ENCODE data around the gene TSEN34.
"Not testable (repeated sequence)": the region's sequence is repeated elsewhere in the genome, so short reads cannot be mapped to it uniquely, and the experiment has no call there.

Gene TSEN34

GRCh38 chr19:54218960-54219661 lies 28.0 kb downstream of the TSEN34 start:
- in situ Hi-C loops (cut with HindIII; ENCODE audit: low sequenced_read_pairs): no loop called here
- TF ChIP-seq, protein P1, sequence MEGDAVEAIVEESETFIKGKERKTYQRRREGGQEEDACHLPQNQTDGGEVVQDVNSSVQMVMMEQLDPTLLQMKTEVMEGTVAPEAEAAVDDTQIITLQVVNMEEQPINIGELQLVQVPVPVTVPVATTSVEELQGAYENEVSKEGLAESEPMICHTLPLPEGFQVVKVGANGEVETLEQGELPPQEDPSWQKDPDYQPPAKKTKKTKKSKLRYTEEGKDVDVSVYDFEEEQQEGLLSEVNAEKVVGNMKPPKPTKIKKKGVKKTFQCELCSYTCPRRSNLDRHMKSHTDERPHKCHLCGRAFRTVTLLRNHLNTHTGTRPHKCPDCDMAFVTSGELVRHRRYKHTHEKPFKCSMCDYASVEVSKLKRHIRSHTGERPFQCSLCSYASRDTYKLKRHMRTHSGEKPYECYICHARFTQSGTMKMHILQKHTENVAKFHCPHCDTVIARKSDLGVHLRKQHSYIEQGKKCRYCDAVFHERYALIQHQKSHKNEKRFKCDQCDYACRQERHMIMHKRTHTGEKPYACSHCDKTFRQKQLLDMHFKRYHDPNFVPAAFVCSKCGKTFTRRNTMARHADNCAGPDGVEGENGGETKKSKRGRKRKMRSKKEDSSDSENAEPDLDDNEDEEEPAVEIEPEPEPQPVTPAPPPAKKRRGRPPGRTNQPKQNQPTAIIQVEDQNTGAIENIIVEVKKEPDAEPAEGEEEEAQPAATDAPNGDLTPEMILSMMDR (IDR thresholded peaks at IDR 0.05; ENCODE audit: low read depth, low read length, missing control alignments): no peak
- H3K4me3 ChIP-seq (ENCODE audit: low read depth, low read length): no peak overlapping the region
- DNase-seq (ENCODE audit: low read depth): no peak

- H3K4me3 ChIP-seq (ENCODE audit: low read depth, low read length); DNase-seq (ENCODE audit: low read depth); in situ Hi-C loops (cut with HindIII; ENCODE audit: low sequenced_read_pairs): not testable (repeated sequence)
Measured at GRCh38 chr19:54219702-54220101, 28.6 kb downstream of the TSEN34 start.

DNA sequence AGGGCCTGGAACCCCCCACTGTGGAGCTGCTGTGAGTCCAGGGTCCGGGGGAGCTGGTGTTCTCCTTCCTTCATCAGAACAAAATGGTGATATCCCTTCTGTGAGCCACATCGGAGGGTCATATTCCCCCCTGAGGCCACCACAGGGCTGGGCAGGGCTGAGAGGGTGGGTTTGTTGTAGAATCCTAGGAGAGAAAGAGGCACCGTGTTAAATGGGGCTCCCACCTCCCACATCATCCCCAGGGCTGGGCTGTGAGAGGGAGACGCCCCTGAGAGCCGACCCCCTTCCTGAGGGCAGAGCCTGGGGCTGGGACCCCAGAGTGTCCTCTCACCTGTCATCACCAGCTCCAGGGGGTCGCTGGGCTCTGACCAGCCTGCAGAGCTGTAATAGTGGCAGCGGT lies 30.8 kb downstream of the TSEN34 start:
- in situ Hi-C loops (cut with HindIII; ENCODE audit: low sequenced_read_pairs); H3K4me3 ChIP-seq (ENCODE audit: low read depth, low read length); DNase-seq (ENCODE audit: low read depth): not testable (repeated sequence)

- in situ Hi-C loops (cut with HindIII; ENCODE audit: low sequenced_read_pairs); DNase-seq (ENCODE audit: low read depth); H3K4me3 ChIP-seq (ENCODE audit: low read depth, low read length): not testable (repeated sequence)
Measured at GRCh38 chr19:54222474-54223276, 31.6 kb downstream of the TSEN34 start, which contains the start of gene LILRB3. TSS of gene LILRB3 (minus strand) at chr19:54223007. CDS start at chr19:54222976, 31 bp downstream.

GRCh38 chr19:54223277-54223936 lies 32.3 kb downstream of the TSEN34 start:
- DNase-seq (ENCODE audit: low read depth); in situ Hi-C loops (cut with HindIII; ENCODE audit: low sequenced_read_pairs); H3K4me3 ChIP-seq (ENCODE audit: low read depth, low read length): not testable (repeated sequence)

DNA sequence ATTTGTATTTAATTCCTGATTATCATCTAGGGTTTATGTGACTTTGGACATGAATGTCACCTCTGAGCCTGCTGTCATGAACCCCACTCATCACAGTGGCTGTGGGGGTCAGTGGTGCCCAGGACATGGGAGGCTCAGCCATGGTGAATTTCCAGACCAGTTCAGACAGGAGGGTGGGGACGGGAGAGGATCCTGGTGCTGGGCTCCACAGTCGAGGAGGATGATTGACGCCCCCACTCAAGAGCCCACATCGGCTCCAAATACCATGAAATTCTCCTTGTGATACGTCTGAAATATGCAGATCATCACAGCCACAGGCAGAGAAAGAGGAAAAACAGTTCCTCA lies 32.8 kb downstream of the TSEN34 start:
- H3K4me3 ChIP-seq (ENCODE audit: low read depth, low read length); in situ Hi-C loops (cut with HindIII; ENCODE audit: low sequenced_read_pairs); DNase-seq (ENCODE audit: low read depth): not testable (repeated sequence)

- H3K4me3 ChIP-seq (ENCODE audit: low read depth, low read length); DNase-seq (ENCODE audit: low read depth); in situ Hi-C loops (cut with HindIII; ENCODE audit: low sequenced_read_pairs): not testable (repeated sequence)
Measured at GRCh38 chr19:54224619-54225018, 33.5 kb downstream of the TSEN34 start.

DNA sequence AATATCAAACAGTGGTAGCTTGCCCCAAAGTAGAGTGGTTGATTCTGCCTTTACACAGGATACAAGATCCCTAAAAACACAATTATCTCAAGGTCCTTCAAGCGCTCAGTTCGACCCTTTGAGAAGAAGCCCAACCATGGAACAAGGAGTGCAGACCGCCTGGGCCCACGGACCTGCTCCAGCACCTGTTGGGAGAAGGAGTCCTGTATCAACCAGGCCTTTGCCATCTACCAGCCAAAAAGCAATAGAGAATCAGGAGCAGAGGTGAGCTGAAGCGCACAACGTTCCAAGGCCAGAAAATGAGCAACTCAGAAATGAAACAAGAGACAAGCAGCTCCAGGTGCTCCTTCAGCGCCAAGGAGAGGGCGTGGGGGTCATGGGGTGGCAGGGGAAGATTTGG lies 38.0 kb downstream of the TSEN34 start:
- TF ChIP-seq, protein P1 (IDR thresholded peaks at IDR 0.05; ENCODE audit: low read depth, low read length, missing control alignments): no peak
- no peak for DNase-seq (ENCODE audit: low read depth)
- no peak overlapping the region for H3K4me3 ChIP-seq (ENCODE audit: low read depth, low read length)
- in situ Hi-C loops (cut with HindIII; ENCODE audit: low sequenced_read_pairs): no loop called here

- no peak for DNase-seq (ENCODE audit: low read depth)
- in situ Hi-C loops (cut with HindIII; ENCODE audit: low sequenced_read_pairs): no loop called here
- H3K4me3 ChIP-seq (ENCODE audit: low read depth, low read length): no peak overlapping the region
- TF ChIP-seq, protein P1 (IDR thresholded peaks at IDR 0.05; ENCODE audit: low read depth, low read length, missing control alignments): no peak
Measured at GRCh38 chr19:54230031-54230430, 38.9 kb downstream of the TSEN34 start.

Measured in astrocyte of the cerebellum (primary cell).